HG03280 (cell line): ENCODE data around the gene VIM.
"Not testable (repeated sequence)": the region's sequence is repeated elsewhere in the genome, so short reads cannot be mapped to it uniquely, and the experiment has no call there.

Source experiments
- ATAC-seq: cut with Tn5 transposase; IDR thresholded peaks from one replicate; pipeline ENCODE4 v1.9.1; 2021; ENCODE audit warnings: mild to moderate bottlenecking, moderate library complexity; ENCODE audit not compliant: unreplicated experiment

Gene VIM

GRCh38 chr10:17231788-17232187, 3.7 kb downstream of the VIM start:
- ATAC-seq = no peak

DNA sequence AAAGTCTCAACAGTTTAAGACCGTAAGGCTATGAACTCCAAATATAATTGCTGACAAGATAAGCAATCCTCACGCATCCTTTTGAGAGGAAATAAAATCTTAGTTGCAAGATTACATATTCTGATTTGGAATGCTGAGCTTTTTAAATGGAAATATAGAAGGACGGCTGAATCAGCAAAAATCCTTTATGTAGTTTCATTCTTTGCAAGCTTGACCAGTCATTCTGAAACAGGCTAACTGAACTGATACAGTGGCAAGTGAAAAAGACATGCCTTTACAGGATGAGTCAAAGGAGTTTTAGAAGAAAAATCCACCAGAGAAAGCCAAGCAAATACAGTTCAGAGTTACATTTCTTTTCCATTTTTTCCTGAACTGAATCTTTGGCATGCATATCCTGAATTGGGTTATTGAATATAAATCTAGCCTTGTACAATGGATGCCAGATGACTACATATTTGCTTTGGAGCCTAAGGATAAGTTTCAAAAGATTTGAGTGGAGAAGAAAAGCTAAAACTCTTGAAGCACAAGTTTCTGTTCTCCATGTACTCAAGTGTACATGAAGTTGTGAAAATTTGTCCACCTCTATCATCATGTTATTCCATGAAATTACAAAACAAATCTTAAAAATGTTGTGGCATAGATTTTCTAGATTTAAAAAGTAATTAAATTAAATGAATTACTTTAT, 4.4 kb downstream of the VIM start:
- no peak for ATAC-seq

- ATAC-seq = no peak
Observed at GRCh38 chr10:17233286-17233991, 5.4 kb downstream of the VIM start.

GRCh38 chr10:17234431-17234945, 6.4 kb downstream of the VIM start:
- no peak for ATAC-seq

GRCh38 chr10:17235136-17235535, 7.1 kb downstream of the VIM start:
- no peak for ATAC-seq

GRCh38 chr10:17236468-17237148, 8.6 kb downstream of the VIM start:
- ATAC-seq = no peak

GRCh38 chr10:17237149-17237527, 9.1 kb downstream of the VIM start:
- no peak for ATAC-seq

GRCh38 chr10:17237915-17238444, 9.9 kb downstream of the VIM start:
- ATAC-seq = no peak

- no peak for ATAC-seq
Observed at GRCh38 chr10:17238445-17239291, 10.6 kb downstream of the VIM start.

DNA sequence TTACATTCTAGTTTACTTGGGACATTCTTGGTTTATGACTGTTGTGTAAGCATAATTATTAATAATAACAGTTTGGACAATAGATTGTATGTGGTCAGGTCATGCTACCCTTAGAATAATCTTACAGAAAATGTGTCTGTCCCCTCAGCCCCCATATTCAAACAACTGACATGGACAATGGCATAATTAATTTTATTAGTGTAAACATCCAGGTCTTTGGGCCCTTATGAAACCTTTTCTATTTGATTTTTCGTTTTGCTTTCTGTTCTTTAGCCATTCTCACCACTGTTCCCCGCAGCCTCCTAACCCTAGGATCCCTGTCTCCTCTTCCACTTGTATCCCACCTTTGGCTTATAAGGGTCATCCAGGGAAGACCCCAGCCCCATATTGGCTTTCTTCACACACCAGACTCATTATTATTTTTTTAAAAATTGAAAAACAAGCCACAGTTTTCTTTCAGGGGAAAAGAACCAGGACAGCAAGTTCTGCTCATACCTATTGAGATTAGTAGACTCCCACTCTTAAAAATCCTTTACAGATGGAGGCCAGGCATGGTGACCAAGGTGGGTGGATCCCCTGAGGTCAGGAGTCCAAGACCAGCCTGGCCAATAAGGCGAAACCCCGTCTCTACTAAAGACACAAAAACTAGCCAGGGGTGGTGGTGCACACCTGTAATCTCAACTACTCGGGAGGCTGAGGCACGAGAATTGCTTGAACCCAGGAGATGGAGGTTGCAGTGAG, 11.5 kb downstream of the VIM start:
- no peak for ATAC-seq

- no peak for ATAC-seq
Observed at GRCh38 chr10:17240096-17240495, 12.1 kb downstream of the VIM start.

GRCh38 chr10:17240616-17241015, 12.6 kb downstream of the VIM start:
- ATAC-seq = no peak

DNA sequence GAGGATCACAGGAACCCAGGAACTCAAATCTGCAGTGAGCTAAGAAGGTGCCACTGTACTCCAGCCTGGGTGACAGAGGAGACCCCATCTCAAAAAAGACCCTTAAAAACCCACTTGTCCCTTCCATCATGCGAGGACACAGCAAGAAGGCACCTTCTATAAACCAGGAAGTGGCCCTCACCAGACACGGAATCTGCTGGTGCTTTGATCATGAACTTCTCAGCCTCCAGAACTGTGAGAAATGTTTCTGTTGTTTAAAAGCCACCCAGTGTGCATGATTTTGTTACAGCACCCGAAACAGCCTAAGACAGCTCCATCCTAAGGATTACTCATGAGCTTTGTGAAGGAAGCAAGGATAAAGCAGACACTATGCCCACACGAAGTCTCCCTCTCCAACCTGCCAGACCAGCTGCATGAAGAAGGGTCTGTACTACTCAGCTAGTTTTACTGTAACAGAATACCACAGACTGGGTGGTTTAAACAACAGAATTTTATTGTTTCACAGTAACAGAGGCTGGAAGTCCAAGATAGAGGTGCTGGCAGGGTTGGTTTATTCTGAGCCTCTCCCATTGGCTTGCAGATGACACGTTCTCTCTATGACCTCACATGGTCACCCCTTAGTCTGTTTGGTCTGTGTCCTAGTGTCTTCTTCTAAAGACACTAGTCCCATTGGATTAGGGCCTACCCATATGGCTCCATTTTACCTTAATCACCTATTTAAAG, 13.7 kb downstream of the VIM start:
- no peak for ATAC-seq

GRCh38 chr10:17244700-17245365, 16.8 kb downstream of the VIM start:
- ATAC-seq = no peak

GRCh38 chr10:17247210-17247609, 19.2 kb downstream of the VIM start:
- no peak for ATAC-seq

DNA sequence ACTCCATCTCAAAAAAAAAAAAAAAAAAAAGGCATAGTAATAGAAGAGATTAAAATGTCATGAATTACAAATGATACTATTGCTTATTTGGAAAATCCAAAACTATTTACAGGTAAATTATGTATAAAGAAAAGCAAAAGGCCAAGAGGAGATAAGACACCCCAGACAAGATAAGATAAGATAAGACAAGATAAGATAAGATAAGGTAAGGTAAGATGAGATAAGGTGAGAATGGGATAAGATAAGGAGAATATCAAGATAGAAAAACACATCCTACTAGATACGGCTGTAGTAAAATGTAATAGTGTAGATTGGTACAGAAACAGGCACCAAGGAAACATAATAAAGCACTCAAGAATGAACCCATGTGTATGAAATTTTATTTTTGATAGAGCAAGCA, 20.9 kb downstream of the VIM start:
- no peak for ATAC-seq

GRCh38 chr10:17249820-17250219, 21.8 kb downstream of the VIM start:
- no peak for ATAC-seq

DNA sequence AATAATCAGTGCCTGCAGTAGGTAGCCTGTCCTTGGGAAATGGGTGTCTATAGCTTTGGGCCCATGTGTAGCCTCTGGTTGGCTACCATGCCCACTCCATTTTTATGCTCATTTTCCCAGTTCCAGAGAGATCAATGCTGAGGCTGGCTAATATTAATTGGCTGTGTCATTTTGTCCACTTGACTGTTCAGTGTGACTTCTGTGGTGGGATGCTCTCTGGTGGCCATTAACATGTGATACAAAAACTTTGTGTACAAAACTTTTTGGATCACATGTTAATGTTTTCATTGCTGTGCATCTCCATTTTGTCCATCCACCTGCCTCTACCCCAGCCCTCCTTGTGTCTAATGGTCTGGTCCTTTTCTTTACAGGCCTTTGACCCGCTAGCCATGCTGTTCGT, 22.7 kb downstream of the VIM start:
- ATAC-seq = no peak

DNA sequence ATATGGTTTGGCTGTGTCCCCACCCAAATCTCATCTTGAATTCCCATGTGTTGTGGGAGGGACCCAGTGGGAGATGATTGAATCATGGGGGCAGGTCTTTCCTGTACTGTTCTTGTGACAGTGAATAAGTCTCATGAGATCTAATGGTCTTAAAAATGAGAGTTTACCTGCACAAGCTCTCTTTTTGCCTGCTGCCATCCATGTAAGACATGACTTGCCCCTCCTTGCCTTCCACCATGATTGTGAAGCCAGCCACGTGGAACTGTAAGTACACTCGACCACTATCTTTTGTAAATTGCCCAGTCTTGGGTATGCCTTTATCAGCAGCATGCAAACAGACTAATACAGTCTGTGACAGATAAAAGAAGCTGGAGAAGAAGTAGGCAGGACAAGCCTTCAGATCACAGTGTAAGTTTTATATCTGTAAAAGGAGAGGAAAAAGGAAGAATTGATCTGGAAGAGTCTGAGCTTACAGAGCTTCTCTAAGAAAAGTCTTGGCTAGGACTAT, 26.6 kb downstream of the VIM start:
- ATAC-seq = not testable (repeated sequence)
